Skeletal muscle tissue (tissue), 4 donors: ENCODE data around the gene CRADD. TPM values are rescaled to one million over a fixed set of nuclear protein-coding genes. Genes with fewer than 3 reads are reported as not detected.
"Not testable (repeated sequence)": the region's sequence is repeated elsewhere in the genome, so short reads cannot be mapped to it uniquely, and the experiment has no call there.

Experiments used
- H3K27ac ChIP-seq: one replicate; pipeline ENCODE4 v1.7.0; 2013; ENCODE audit warnings: mild to moderate bottlenecking, low read depth, low read length, inconsistent platforms
- H3K27me3 ChIP-seq, 3 donors: one replicate each; pipeline ENCODE4 v1.7.0; 2013; ENCODE audit warnings: low read length in 3 of 3; ENCODE audit not compliant: control insufficient read depth in 3 of 3, insufficient read depth in 3 of 3
- H3K36me3 ChIP-seq, 3 donors: one replicate each; pipeline ENCODE4 v1.7.0; 2013; ENCODE audit warnings: low read length in 3 of 3; ENCODE audit not compliant: control insufficient read depth in 3 of 3, insufficient read depth in 3 of 3
- H3K4me1 ChIP-seq, 3 donors: one replicate each; pipeline ENCODE4 v1.7.0; 2013; ENCODE audit warnings: low read length in 3 of 3, mild to moderate bottlenecking in 3 of 3; ENCODE audit not compliant: control insufficient read depth in 3 of 3, insufficient read depth in 3 of 3
- H3K4me3 ChIP-seq, 3 donors: one replicate each; pipeline ENCODE4 v1.7.0; 2013; ENCODE audit warnings: low read length in 3 of 3
- H3K9ac ChIP-seq, 3 donors: one replicate each; pipeline ENCODE4 v1.7.0; 2013; ENCODE audit warnings: low read length in 3 of 3, mild to moderate bottlenecking in 3 of 3, moderate library complexity in 2 of 3, low read depth in 1 of 3
- H3K9me3 ChIP-seq, 3 donors: one replicate each; pipeline ENCODE4 v1.7.0; 2013; ENCODE audit warnings: low read length in 3 of 3; ENCODE audit not compliant: control insufficient read depth in 3 of 3
- total RNA-seq: library from RNA; depleted of rRNA; stranded (reverse); fragments of >200 nt; gene quantifications from one replicate; pipeline ENCODE4 v1.2.3, GENCODE V29; 2014
- donor health status: Osteomylitis.

CRADD gene
- total RNA-seq: 18.3 TPM

DNA sequence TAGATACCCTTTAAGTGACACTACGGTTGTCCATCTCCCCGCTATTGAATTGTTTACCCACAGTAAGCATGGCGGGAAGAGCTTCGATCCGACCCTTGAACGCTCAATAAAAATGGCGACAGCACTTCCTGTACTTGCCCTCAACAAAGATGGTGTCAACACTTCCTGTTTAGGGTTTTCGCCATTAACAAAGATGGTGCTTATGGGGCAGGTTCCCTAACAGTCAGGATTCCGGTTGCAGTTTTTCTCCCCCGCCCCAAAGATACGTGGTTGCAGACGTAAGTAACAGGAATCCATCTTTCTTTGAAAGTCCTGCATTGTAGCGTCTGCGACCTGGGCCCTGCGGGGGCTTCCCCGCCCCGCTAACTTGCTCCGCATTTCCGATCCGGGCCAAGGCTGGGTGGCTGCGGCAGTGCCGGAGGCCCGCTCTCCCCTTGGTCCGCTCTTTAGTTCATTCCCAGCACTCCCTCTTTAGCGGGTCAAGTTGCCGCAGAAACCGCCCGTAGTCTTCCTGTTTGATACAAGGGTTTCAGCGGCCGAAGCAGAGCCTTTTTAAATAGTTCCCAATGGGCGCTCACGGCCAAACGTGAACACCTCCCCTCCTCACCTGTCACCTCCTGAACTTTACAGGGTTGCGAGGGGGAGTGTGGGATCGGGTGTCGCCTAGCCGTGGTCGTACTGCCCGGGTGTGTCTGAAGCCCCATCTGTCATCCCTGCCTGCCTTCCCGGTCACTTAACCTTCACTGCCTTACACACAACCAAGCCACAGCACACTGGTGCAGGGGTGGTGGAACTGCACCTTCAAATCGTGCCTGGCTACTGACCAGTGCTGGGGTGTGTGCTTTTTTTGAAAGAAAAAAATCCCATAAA is at the start of gene CRADD:
Gene CRADD (plus strand): TSS at position 181 of the 870 bp plus-strand sequence.
- Histone ChIP-seq H3K9ac (peak within 1 kb of the TSS; percentile 90 to 98 (median 97)), H3K4me1 (peaks cover 15 to 36% (median 23%) of the 10 kb centered on the region in 3 donors), H3K27me3 (no peaks in the 10 kb centered on the region), H3K4me3 (peak within 1 kb of the TSS; percentile 86 to 91 (median 89)), H3K36me3 (no peaks in the 10 kb centered on the region), H3K9me3 (no peaks in the 10 kb centered on the region), H3K27ac (peak within 1 kb of the TSS; percentile 97)

DNA sequence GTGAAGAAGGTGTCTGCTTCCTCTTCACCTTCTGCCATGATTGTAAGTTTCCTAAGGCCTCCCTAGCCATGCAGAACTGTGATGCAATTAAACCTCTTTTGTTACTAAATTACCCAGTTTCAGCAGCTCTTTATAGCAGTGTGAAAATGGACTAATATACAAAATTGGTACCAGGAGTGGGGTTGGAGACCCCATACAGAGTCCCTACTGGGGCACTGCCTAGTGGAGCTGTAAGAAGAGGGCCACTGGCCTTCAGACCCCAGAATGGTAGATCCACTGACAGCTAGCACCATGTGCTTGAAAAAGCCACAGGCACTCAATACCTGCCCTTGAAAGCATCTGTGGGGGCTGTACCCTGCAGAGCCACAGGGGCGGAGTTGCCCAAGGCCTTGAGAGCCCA is 44.8 kb upstream of the CRADD start:
- no peaks in the 10 kb centered on the region for H3K36me3 ChIP-seq
- H3K27ac ChIP-seq: no peak overlapping the region
- H3K27me3 ChIP-seq: no peaks in the 10 kb centered on the region
- H3K4me3 ChIP-seq: no peak overlapping the region
- no peaks in the 10 kb centered on the region for H3K4me1 ChIP-seq
- H3K9ac ChIP-seq: no peak overlapping the region
- H3K9me3 ChIP-seq: no peaks in the 10 kb centered on the region

DNA sequence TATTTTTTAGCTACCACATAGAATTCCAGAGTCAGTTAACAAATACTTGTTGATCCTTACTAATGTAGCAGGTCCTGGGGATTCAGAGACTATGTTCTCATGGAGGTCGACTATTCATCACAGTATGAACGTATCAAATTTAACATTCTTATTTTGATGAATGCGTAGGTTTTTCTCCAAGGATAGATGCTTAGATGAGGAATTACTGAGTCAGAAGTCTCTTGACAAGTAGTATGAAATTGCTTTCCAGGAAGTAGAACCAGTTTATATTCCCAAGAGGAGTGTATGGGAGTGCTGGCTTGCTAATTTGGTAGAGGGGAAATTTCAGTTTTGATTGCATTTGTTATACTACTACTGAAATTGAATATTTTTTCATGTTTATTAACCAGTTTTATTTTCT is 42.8 kb upstream of the CRADD start:
- Histone ChIP-seq H3K27me3 (no peaks in the 10 kb centered on the region), H3K4me1 (no peaks in the 10 kb centered on the region)

DNA sequence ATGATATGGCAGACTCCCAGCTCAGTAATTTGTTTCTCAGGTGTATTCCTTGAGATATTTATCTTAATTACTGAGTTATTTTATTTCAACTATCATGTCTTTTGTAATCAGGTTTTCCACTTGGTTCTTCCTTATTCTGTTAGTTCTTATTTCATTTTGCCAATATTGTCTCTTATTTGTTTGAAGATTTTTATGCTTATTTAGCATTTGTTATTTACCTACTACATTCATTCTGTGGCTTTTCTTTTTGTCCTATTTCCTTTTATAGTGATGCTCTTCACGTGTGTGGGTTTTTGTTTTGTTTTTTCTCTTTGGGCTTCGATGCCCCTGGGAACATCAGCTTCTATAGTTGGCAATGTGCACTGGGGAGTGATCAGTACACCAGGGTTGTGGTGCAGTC is 40.5 kb upstream of the CRADD start:
- H3K4me3 ChIP-seq: no peak overlapping the region
- H3K27ac ChIP-seq: no peak overlapping the region
- no peaks in the 10 kb centered on the region for H3K36me3 ChIP-seq
- no peak overlapping the region for H3K9ac ChIP-seq
- H3K9me3 ChIP-seq: no peaks in the 10 kb centered on the region
- no peaks in the 10 kb centered on the region for H3K4me1 ChIP-seq
- H3K27me3 ChIP-seq: no peaks in the 10 kb centered on the region

More for the DNA sequence above, 42.8 kb upstream of the CRADD start:
- Histone ChIP-seq H3K4me3 (no peak overlapping the region), H3K9ac (no peak overlapping the region), H3K27ac (no peak overlapping the region), H3K36me3 (no peaks in the 10 kb centered on the region), H3K9me3 (no peaks in the 10 kb centered on the region)

DNA sequence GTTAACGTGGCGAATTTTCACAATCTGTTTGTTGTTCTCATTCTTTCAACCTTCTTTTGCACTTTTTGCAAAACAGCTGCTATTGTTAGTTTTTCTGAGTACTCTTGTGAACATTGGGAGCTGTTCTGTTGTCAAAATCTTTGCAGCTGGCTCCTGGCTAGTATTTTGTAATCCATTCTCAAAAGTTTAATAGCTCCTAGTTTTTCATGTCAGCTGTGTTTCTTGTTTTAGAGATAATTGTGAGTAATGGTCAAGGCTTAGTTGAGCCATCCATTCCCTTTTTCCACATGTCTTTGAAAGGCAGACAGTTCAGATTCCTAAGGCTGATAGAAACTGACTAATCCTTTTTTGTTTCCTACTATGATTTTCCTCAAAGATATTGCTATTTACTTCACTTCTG is 39.1 kb upstream of the CRADD start:
- Histone ChIP-seq H3K27me3 (no peaks in the 10 kb centered on the region), H3K4me3 (no peak overlapping the region), H3K9me3 (no peaks in the 10 kb centered on the region), H3K27ac (no peak overlapping the region), H3K9ac (no peak overlapping the region), H3K4me1 (no peaks in the 10 kb centered on the region), H3K36me3 (no peaks in the 10 kb centered on the region)

DNA sequence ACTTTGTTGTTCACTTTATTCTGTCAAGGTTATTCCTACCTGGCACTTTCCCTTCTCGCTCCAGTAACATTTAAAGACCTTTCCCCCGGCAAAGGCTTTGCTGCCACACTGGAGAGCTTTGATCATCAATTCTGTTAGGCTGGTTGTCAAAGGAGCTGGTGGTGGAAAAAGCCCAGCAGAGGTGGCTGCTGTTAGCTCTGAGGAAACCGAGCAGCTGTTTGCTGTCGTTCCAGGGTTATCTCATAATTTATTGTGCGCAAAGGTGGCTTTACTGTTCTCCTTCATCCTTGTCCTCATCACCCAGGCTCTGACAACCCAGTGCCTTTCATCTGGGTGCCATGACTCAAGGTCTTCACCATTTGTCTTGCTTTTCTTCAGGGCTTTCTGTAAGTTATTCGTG is 38.2 kb upstream of the CRADD start:
- H3K27ac ChIP-seq: no peak overlapping the region
- H3K4me1 ChIP-seq: no peaks in the 10 kb centered on the region
- H3K9ac ChIP-seq: no peak overlapping the region
- H3K36me3 ChIP-seq: no peaks in the 10 kb centered on the region
- no peaks in the 10 kb centered on the region for H3K27me3 ChIP-seq
- H3K9me3 ChIP-seq: no peaks in the 10 kb centered on the region
- H3K4me3 ChIP-seq: no peak overlapping the region

DNA sequence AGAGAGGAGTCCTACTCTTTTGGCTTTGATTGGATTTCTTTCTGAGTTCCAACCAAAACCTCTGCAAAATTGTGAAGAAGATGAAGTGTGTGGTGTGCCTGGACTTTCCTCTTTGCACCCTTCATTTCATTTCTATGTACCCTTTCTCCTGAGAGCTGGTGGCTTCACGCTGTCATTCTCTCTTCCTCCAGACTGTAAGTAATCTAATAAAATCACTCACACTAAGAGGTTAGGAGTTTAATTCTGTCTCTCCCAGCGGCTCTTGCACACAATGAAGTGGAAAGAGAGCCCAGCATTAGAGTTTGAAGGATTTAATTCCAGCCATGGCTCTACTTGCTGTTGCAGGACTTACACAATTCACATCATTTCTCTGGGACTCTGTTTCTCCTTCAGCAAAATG is 37.8 kb upstream of the CRADD start:
- Histone ChIP-seq H3K9me3 (no peaks in the 10 kb centered on the region), H3K36me3 (no peaks in the 10 kb centered on the region), H3K9ac (no peak overlapping the region), H3K4me1 (no peaks in the 10 kb centered on the region), H3K27me3 (no peaks in the 10 kb centered on the region), H3K4me3 (no peak overlapping the region), H3K27ac (no peak overlapping the region)

DNA sequence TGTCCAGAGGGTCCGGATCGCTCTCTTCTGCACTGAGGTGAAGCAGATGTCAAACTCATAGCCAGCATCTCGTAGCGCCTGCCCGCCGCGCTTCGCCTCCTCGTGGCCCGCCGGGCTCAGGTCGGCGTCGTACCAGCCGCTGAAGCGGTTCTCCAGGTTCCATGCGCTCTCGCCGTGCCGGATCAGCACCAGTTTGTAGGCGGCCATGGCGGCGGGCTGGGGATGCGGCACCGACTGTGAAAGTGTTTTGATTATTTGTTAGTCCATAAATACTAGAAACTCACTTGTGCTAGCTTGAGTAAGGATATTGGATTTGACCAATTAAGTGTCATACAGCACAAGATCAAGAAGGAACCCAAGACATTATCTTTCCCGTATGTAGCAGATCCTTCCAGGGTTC is 35.8 kb upstream of the CRADD start:
- H3K4me3 ChIP-seq, H3K27ac ChIP-seq, H3K27me3 ChIP-seq, H3K9ac ChIP-seq, H3K36me3 ChIP-seq, H3K4me1 ChIP-seq, H3K9me3 ChIP-seq: not testable (repeated sequence)

DNA sequence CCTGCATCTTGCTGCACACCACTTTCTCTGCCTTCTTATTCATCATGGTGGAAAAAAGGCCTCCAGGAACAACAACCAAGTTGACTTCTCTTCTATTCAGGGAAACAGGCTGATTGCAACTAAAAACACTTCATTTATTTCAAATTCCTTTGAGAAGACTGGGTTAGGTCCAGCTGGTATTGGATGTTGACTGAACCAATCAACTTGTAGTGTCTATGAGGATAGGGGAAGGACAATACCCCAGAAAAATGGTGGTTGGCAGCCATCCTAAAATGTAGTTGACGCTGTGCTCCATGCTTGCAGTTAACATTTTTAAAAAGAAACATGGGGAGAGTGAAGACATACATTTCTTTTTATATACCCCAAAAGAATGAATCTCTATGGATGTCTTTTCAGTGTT is 34.4 kb upstream of the CRADD start:
- no peaks in the 10 kb centered on the region for H3K36me3 ChIP-seq
- no peaks in the 10 kb centered on the region for H3K9me3 ChIP-seq
- H3K27me3 ChIP-seq: no peaks in the 10 kb centered on the region
- no peak overlapping the region for H3K4me3 ChIP-seq
- H3K4me1 ChIP-seq: no peaks in the 10 kb centered on the region
- no peak overlapping the region for H3K27ac ChIP-seq
- H3K9ac ChIP-seq: no peak overlapping the region

DNA sequence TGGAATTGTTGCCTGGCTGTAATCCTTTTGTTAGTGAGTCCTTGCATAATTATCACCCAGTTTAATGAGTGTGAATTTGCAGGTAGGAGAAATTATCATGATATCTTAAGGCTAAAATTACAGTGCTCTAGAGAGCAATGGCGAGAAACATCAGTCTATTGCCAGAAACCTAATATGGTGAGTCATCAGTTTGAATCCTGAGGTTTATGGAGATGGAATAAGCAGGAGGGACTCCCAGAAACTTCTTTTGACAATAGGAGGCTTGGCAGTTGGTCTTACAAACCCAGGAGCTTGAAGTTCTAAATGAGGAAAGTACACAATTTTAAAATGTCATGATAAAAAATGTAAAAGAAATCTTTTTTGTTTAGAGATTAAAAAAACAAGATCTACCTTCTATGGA is 31.5 kb upstream of the CRADD start:
- H3K4me3 ChIP-seq: no peak overlapping the region
- no peaks in the 10 kb centered on the region for H3K36me3 ChIP-seq
- H3K9ac ChIP-seq: no peak overlapping the region
- H3K9me3 ChIP-seq: no peaks in the 10 kb centered on the region
- no peak overlapping the region for H3K27ac ChIP-seq
- H3K27me3 ChIP-seq: no peaks in the 10 kb centered on the region
- H3K4me1 ChIP-seq: no peaks in the 10 kb centered on the region
